H9 (cell line): ENCODE data around the gene WFIKKN1. TPM values are rescaled to one million over a fixed set of nuclear protein-coding genes. Genes with fewer than 3 reads are reported as not detected.

Experiments used
- DNase-seq: peaks from one replicate; pipeline ENCODE4 v3.0.0-alpha.2; 2017
- H2AFZ ChIP-seq: one replicate; pipeline ENCODE4 v1.6.1; 2013; ENCODE audit warnings: mild to moderate bottlenecking, low read length, control low read depth, moderate library complexity
- H2AK5ac ChIP-seq: 2 replicates; pipeline ENCODE4 v1.6.1; 2013; ENCODE audit warnings: low read length, control low read depth, mixed read lengths; ENCODE audit not compliant: insufficient read length
- H2BK120ac ChIP-seq: one replicate; pipeline ENCODE4 v1.6.1; 2013; ENCODE audit warnings: low read depth, mild to moderate bottlenecking, low read length, control low read depth, inconsistent platforms; ENCODE audit not compliant: poor library complexity, severe bottlenecking
- H2BK12ac ChIP-seq: 2 replicates; pipeline ENCODE4 v1.6.1; 2013; ENCODE audit warnings: low read length, control low read depth, mixed read lengths, low read depth; ENCODE audit not compliant: insufficient read length
- H2BK15ac ChIP-seq: 2 replicates; pipeline ENCODE4 v1.6.1; 2013; ENCODE audit warnings: low read depth, low read length, control low read depth
- H2BK20ac ChIP-seq: one replicate; pipeline ENCODE4 v1.6.1; 2013; ENCODE audit warnings: low read depth, mild to moderate bottlenecking, low read length, control low read depth, inconsistent platforms; ENCODE audit not compliant: poor library complexity, severe bottlenecking
- H2BK5ac ChIP-seq: 2 replicates; pipeline ENCODE4 v1.6.1; 2013; ENCODE audit warnings: low read length, control low read depth, mixed read lengths; ENCODE audit not compliant: insufficient read length
- H3K14ac ChIP-seq: 2 replicates; pipeline ENCODE4 v1.6.1; 2013; ENCODE audit warnings: low read length, control low read depth; ENCODE audit not compliant: insufficient read depth
- H3K18ac ChIP-seq: 2 replicates; pipeline ENCODE4 v1.6.1; 2013; ENCODE audit warnings: low read depth, mild to moderate bottlenecking, mixed read lengths, low read length, control low read depth; ENCODE audit not compliant: insufficient read length
- H3K23ac ChIP-seq: 2 replicates; pipeline ENCODE4 v1.6.1; 2013; ENCODE audit warnings: low read length, control low read depth, mixed read lengths, low read depth; ENCODE audit not compliant: insufficient read length
- H3K23me2 ChIP-seq: 2 replicates; pipeline ENCODE4 v1.6.1; 2013; ENCODE audit warnings: low read depth, mild to moderate bottlenecking, mixed read lengths, low read length, control low read depth; ENCODE audit not compliant: insufficient read length, poor library complexity, severe bottlenecking
- H3K27ac ChIP-seq: 2 replicates; pipeline ENCODE4 v1.5.1; 2013; ENCODE audit warnings: low read length, control low read depth, mixed read lengths, low read depth; ENCODE audit not compliant: insufficient read length
- H3K27me3 ChIP-seq: 2 replicates; pipeline ENCODE4 v1.6.1; 2013; ENCODE audit warnings: low read length, control low read depth, inconsistent platforms; ENCODE audit not compliant: insufficient read depth
- H3K4ac ChIP-seq: 2 replicates; pipeline ENCODE4 v1.6.1; 2013; ENCODE audit warnings: low read depth, mild to moderate bottlenecking, control low read depth, inconsistent platforms, low read length, moderate library complexity
- H3K4me1 ChIP-seq: 2 replicates; pipeline ENCODE4 v1.6.1; 2013; ENCODE audit warnings: low read length, control low read depth, inconsistent platforms; ENCODE audit not compliant: insufficient read depth
- H3K4me2 ChIP-seq: 2 replicates; pipeline ENCODE4 v1.6.1; 2013; ENCODE audit warnings: low read length, control low read depth, mixed read lengths; ENCODE audit not compliant: insufficient read length, insufficient read depth
- H3K56ac ChIP-seq: 2 replicates; pipeline ENCODE4 v1.6.1; 2013; ENCODE audit warnings: low read depth, mild to moderate bottlenecking, mixed read lengths, low read length, control low read depth; ENCODE audit not compliant: insufficient read length
- H3K79me1 ChIP-seq: 2 replicates; pipeline ENCODE4 v1.6.1; 2013; ENCODE audit warnings: low read depth, mild to moderate bottlenecking, moderate library complexity, low read length, control low read depth, inconsistent platforms; ENCODE audit not compliant: insufficient read depth, poor library complexity, severe bottlenecking
- H3K79me2 ChIP-seq: 2 replicates; pipeline ENCODE4 v1.6.1; 2013; ENCODE audit warnings: low read length, control low read depth, inconsistent platforms; ENCODE audit not compliant: insufficient read depth
- H3K9ac ChIP-seq: 2 replicates; pipeline ENCODE4 v1.6.1; 2013; ENCODE audit warnings: low read length, control low read depth, mixed read lengths; ENCODE audit not compliant: insufficient read length; ENCODE audit errors: extremely low read depth
- H3K9me3 ChIP-seq: one replicate; pipeline ENCODE4 v1.6.1; 2013; ENCODE audit warnings: low read depth, low read length, inconsistent platforms; ENCODE audit not compliant: control insufficient read depth
- H3T11ph ChIP-seq: one replicate; pipeline ENCODE4 v1.6.1; 2013; ENCODE audit warnings: mild to moderate bottlenecking, low read length, control low read depth, inconsistent platforms
- H4K20me1 ChIP-seq: one replicate; pipeline ENCODE4 v1.6.1; 2013; ENCODE audit not compliant: control insufficient read depth, insufficient read length, insufficient read depth
- H4K5ac ChIP-seq: 2 replicates; pipeline ENCODE4 v1.6.1; 2013; ENCODE audit warnings: low read depth, mild to moderate bottlenecking, mixed read lengths, low read length, control low read depth; ENCODE audit not compliant: insufficient read length
- H4K8ac ChIP-seq: replicated peaks from 2 replicates; pipeline ENCODE4 v1.6.1; 2013; ENCODE audit warnings: low read length, control low read depth, mixed read lengths, low read depth; ENCODE audit not compliant: insufficient read length
- H4K91ac ChIP-seq: 2 replicates; pipeline ENCODE4 v1.6.1; 2013; ENCODE audit warnings: low read depth, mild to moderate bottlenecking, moderate library complexity, mixed read lengths, low read length, control low read depth; ENCODE audit not compliant: insufficient read length
- H3K27ac Mint-ChIP-seq, 3 experiments: 2 replicates in 2 of 3; 3 replicates in 1 of 3; pipeline ENCODE4 v1.8.0; 2020 to 2021; ENCODE audit warnings: mixed read lengths in 3 of 3, mild to moderate bottlenecking in 1 of 3, moderate library complexity in 1 of 3
- H3K27me3 Mint-ChIP-seq: 2 replicates; pipeline ENCODE4 v1.8.0; 2021; ENCODE audit warnings: low read depth, mild to moderate bottlenecking, moderate library complexity, mixed read lengths
- H3K36me3 Mint-ChIP-seq, 3 experiments: 2 replicates in 2 of 3; 3 replicates in 1 of 3; pipeline ENCODE4 v1.8.0; 2020 to 2021; ENCODE audit warnings: low read depth in 3 of 3, mixed read lengths in 3 of 3; ENCODE audit not compliant: insufficient read depth in 1 of 3
- H3K4me1 Mint-ChIP-seq, 2 experiments: 2 replicates each; pipeline ENCODE4 v1.8.0; 2020; ENCODE audit warnings: mixed read lengths in 2 of 2
- H3K4me3 Mint-ChIP-seq, 2 experiments: 2 replicates in 1 of 2; 3 replicates in 1 of 2; pipeline ENCODE4 v1.8.0; 2020 to 2021; ENCODE audit warnings: mild to moderate bottlenecking in 2 of 2, mixed read lengths in 2 of 2, moderate library complexity in 1 of 2
- H3K9me3 Mint-ChIP-seq, 2 experiments: 2 replicates in 1 of 2; 3 replicates in 1 of 2; pipeline ENCODE4 v1.8.0; 2020; ENCODE audit warnings: mild to moderate bottlenecking in 2 of 2, mixed read lengths in 2 of 2, moderate library complexity in 1 of 2
- WGBS: extraction: QIAGEN DNeasy Blood & Tissue Kit; methylation state at CpG from one replicate; pipeline ENCODE4 v1.1.7; 2013; ENCODE audit warnings: missing lambda C conversion rate, low lambda C conversion rate, mixed read lengths; ENCODE audit not compliant: insufficient read length; ENCODE audit errors: extremely low coverage; 5-methylcytosine and 5-hydroxymethylcytosine counted together
- total RNA-seq: library from RNA; stranded (reverse); gene quantifications from 2 replicates; pipeline ENCODE4 v1.2.1, GENCODE V29; 2021
- TF ChIP-seq, protein P1 (sequence below): fragments of 200-600 bp; sonication (generic); conservative IDR thresholded peaks from 3 replicates; pipeline ENCODE4 v1.8.0; 2021; ENCODE audit warnings: antibody characterized with exemption, mild to moderate bottlenecking

Gene WFIKKN1
- total RNA-seq, 1 experiment from 2014 or later = 8.3 TPM

- Histone ChIP-seq H2AK5ac (no peak overlapping the region), H2BK12ac (no peak overlapping the region), H3K56ac (no peak overlapping the region), H3K18ac (no peak overlapping the region), H3K9me3 (no peaks in the 10 kb centered on the region), H2BK5ac (no peak overlapping the region), H3K4ac (no peak overlapping the region), H3K79me1 (no peaks in the 10 kb centered on the region), H3K23me2 (no peaks in the 10 kb centered on the region), H3T11ph (no peak overlapping the region), H3K23ac (no peak overlapping the region), H2BK15ac (no peak overlapping the region), H4K20me1 (no peaks in the 10 kb centered on the region), H4K91ac (no peak overlapping the region), H2AFZ (no peak overlapping the region), H2BK20ac (no peak overlapping the region), H2BK120ac (no peak overlapping the region), H3K79me2 (no peaks in the 10 kb centered on the region; the same call in 1 of the 2 replicates), H3K4me1 (no peaks in the 10 kb centered on the region), H4K8ac (no peak overlapping the region), H3K27me3 (no peaks in the 10 kb centered on the region), H4K5ac (no peak overlapping the region), H3K9ac (peak overlapping the region; percentile 56), H3K27ac (no peak overlapping the region), H3K14ac (0 out of 2 replicates have a peak overlapping the region, but pooled peaks have one; percentile 61), H3K4me2 (peak overlapping the region; percentile 18)
- WGBS = no CpG with 5 or more reads among the region's 50 CpGs
- H3K4me3 Mint-ChIP-seq = peak overlapping the region; percentile 77 to 82
- TF ChIP-seq, protein P1, sequence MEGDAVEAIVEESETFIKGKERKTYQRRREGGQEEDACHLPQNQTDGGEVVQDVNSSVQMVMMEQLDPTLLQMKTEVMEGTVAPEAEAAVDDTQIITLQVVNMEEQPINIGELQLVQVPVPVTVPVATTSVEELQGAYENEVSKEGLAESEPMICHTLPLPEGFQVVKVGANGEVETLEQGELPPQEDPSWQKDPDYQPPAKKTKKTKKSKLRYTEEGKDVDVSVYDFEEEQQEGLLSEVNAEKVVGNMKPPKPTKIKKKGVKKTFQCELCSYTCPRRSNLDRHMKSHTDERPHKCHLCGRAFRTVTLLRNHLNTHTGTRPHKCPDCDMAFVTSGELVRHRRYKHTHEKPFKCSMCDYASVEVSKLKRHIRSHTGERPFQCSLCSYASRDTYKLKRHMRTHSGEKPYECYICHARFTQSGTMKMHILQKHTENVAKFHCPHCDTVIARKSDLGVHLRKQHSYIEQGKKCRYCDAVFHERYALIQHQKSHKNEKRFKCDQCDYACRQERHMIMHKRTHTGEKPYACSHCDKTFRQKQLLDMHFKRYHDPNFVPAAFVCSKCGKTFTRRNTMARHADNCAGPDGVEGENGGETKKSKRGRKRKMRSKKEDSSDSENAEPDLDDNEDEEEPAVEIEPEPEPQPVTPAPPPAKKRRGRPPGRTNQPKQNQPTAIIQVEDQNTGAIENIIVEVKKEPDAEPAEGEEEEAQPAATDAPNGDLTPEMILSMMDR = no peak
- H3K4me1 Mint-ChIP-seq = peaks cover 2% of the 10 kb centered on the region in 2 experiments; a peak in 3 of 4 replicates
- H3K27me3 Mint-ChIP-seq = no peaks in the 10 kb centered on the region
- H3K9me3 Mint-ChIP-seq = no peaks in the 10 kb centered on the region
- DNase-seq = no peak
- no peak overlapping the region for H3K27ac Mint-ChIP-seq
- H3K36me3 Mint-ChIP-seq = peaks cover 11 to 27% (median 27%) of the 10 kb centered on the region in 3 experiments; a peak in 6 of 7 replicates
Measured at GRCh38 chr16:668519-669171, 37.9 kb downstream of the WFIKKN1 start.
